Spleen (tissue), 11 donors: Measurements from ENCODE around the gene CYGB. TPM values are rescaled to one million over a fixed set of nuclear protein-coding genes. Genes with fewer than 3 reads are reported as not detected.
"Not testable (repeated sequence)": the region's sequence is repeated elsewhere in the genome, so short reads cannot be mapped to it uniquely, and the experiment has no call there.

Experiments
- DNase-seq: peaks from one replicate; pipeline ENCODE4 v3.0.0-alpha.2; 2020
- H3K27ac ChIP-seq, 8 donors: fragments of 200-600 bp; sonication (generic) in 7 of 8; 1 replicate in 4 of 8; 2 replicates in 4 of 8; pipeline versions ENCODE4 v1.5.0 to v1.8.0; 2016 to 2021; ENCODE audit warnings: inconsistent platforms in 4 of 8, mild to moderate bottlenecking in 4 of 8, moderate library complexity in 1 of 8
- H3K27me3 ChIP-seq, 7 donors: fragments of 200-600 bp; sonication (generic) in 6 of 7; replicated peaks in 1 of 7; 1 replicate in 4 of 7; 2 replicates in 3 of 7; pipeline versions ENCODE4 v1.5.0 to v1.8.0; 2016 to 2021; ENCODE audit warnings: inconsistent platforms in 3 of 7, mild to moderate bottlenecking in 1 of 7
- H3K36me3 ChIP-seq, 6 donors: fragments of 200-600 bp; sonication (generic) in 5 of 6; 1 replicate in 4 of 6; 2 replicates in 2 of 6; pipeline versions ENCODE4 v1.5.0 to v1.8.0; 2016 to 2021; ENCODE audit warnings: inconsistent platforms in 2 of 6
- H3K4me1 ChIP-seq, 6 donors: fragments of 200-600 bp; sonication (generic) in 5 of 6; 1 replicate in 3 of 6; 2 replicates in 3 of 6; pipeline versions ENCODE4 v1.5.0 to v1.8.0; 2016 to 2021; ENCODE audit warnings: inconsistent platforms in 3 of 6
- H3K4me3 ChIP-seq, 8 donors: fragments of 200-600 bp; sonication (generic) in 7 of 8; 1 replicate in 4 of 8; 2 replicates in 4 of 8; pipeline versions ENCODE4 v1.5.0 to v1.8.0; 2016 to 2021; ENCODE audit warnings: inconsistent platforms in 4 of 8, mild to moderate bottlenecking in 4 of 8, moderate library complexity in 2 of 8
- H3K9me3 ChIP-seq, 8 donors: fragments of 200-600 bp; sonication (generic) in 7 of 8; 1 replicate in 4 of 8; 2 replicates in 4 of 8; pipeline versions ENCODE4 v1.5.0 to v1.8.0; 2016 to 2021; ENCODE audit warnings: inconsistent platforms in 4 of 8
- CTCF ChIP-seq, 11 experiments: fragments of 200-600 bp in 7 of 11; fragments of 450-650 bp in 4 of 11; sonication (generic) in 4 of 11; IDR thresholded peaks in 8 of 11; conservative IDR thresholded peaks in 3 of 11; 1 replicate in 7 of 11; 2 replicates in 4 of 11; pipeline versions ENCODE4 v1.4.0 to v1.8.0; 2016 to 2021; ENCODE audit warnings: antibody characterized with exemption in 11 of 11, inconsistent platforms in 4 of 11, mild to moderate bottlenecking in 1 of 11
- POLR2A ChIP-seq, 3 donors: fragments of 450-650 bp; IDR thresholded peaks; one replicate each; pipeline ENCODE4 v1.5.1; 2017; ENCODE audit warnings: antibody characterized with exemption in 3 of 3, mild to moderate bottlenecking in 1 of 3
- POLR2AphosphoS5 ChIP-seq, 3 donors: sonication (generic); formaldehyde crosslinking; IDR thresholded peaks; one replicate each; pipeline ENCODE4 v1.5.1; 2017; ENCODE audit warnings: antibody characterized with exemption in 3 of 3
- WGBS, 5 donors: extraction: QIAGEN DNeasy Blood & Tissue Kit in 3 of 5; methylation state at CpG; one replicate each; pipeline versions ENCODE4 v1.1.5 to v1.1.7; 2013 to 2018; 5-methylcytosine and 5-hydroxymethylcytosine counted together
- intact Hi-C: fragments of 100-400 bp; cut with DNase I; formaldehyde crosslinking; loops from one replicate; pipeline ENCODE4 v1.15.0; 2023; ENCODE audit warnings: low total_unique reads
- polyA plus RNA-seq, 3 donors: library from polyadenylated mRNA; stranded (reverse); fragments of 200-250 nt; gene quantifications; one replicate each; pipeline ENCODE4 v1.2.1, GENCODE V29; 2013
- total RNA-seq, 7 donors: library from RNA; depleted of rRNA in 3 of 7; stranded (reverse); fragments of >200 nt in 3 of 7; fragmentation: NEBNext Ultra II Directional in 4 of 7; extraction: Animal tissue kit (Norgen Biotek cat#: 25700) in 4 of 7; gene quantifications; one replicate each; pipeline versions ENCODE4 v1.1.0 to v1.2.1, GENCODE V29; 2016 to 2021
- donor health status: healthy with polysubstance abuse.
- donor health status: DM: no; HTN: no; CAD: no; lungs with moderate emphysema.
- donor health status: DM: no; HTN: no; CAD: no.
- donor health status: Bipolar disorder and iron deficiency.
- donor health status: healthy.
- donor health status: DM: no; HTN: no; CAD: no.
- donor health status: DM: yes; HTN: yes; CAD: no.

The CYGB gene
- total and polyA plus RNA-seq, 10 donors = 3.5 to 21.0 (median 7.7) TPM

GRCh38 chr17:76560036-76560876, 22.7 kb upstream of the CYGB start:
- H3K9me3 ChIP-seq = no peaks in the 10 kb centered on the region
- H3K36me3 ChIP-seq = peaks cover 0 to 59% (median 19%) of the 10 kb centered on the region in 6 donors
- intact Hi-C loops = no loop called here
- peaks cover 28 to 78% (median 62%) of the 10 kb centered on the region in 6 donors for H3K4me1 ChIP-seq
- TF ChIP-seq POLR2A (IDR thresholded peaks at IDR 0.05) (no peak), POLR2AphosphoS5 (IDR thresholded peaks at IDR 0.05) (no peak), CTCF (IDR thresholded peaks at IDR 0.05 in 8 of 11, conservative IDR thresholded peaks at IDR 0.05 in 3 of 11) (no peak)
- DNase-seq = no peak
- no peaks in the 10 kb centered on the region for H3K27me3 ChIP-seq
- peak overlapping the region in 7 of 8 donors; percentile 44 to 97 (median 74) for H3K27ac ChIP-seq
- 76 to 85% (median 81%) methylated on average over 10 of the region's 10 CpGs for WGBS, 5 donors
- H3K4me3 ChIP-seq = peak overlapping the region in 3 of 8 donors; percentile 2 to 85 (median 14)

GRCh38 chr17:76559460-76559859, 22.0 kb upstream of the CYGB start:
- H3K36me3 ChIP-seq = peaks cover 0 to 51% (median 13%) of the 10 kb centered on the region in 6 donors
- intact Hi-C loops, H3K27me3 ChIP-seq, DNase-seq, H3K9me3 ChIP-seq: not testable (repeated sequence)
- H3K27ac ChIP-seq = peak overlapping the region in 3 of 8 donors; percentile 79 to 97 (median 93)
- peak overlapping the region in 2 of 8 donors; percentile 61 to 85 for H3K4me3 ChIP-seq
- H3K4me1 ChIP-seq = peaks cover 28 to 83% (median 62%) of the 10 kb centered on the region in 6 donors
- WGBS, 5 donors = 85 to 90% (median 87%) methylated on average over 7 of the region's 7 CpGs

- WGBS, 5 donors = 1 to 2% (median 1%) methylated on average over 13 to 14 of the region's 14 CpGs
- TF ChIP-seq POLR2AphosphoS5 (IDR thresholded peaks at IDR 0.05) (no peak), CTCF (IDR thresholded peaks at IDR 0.05 in 8 of 11, conservative IDR thresholded peaks at IDR 0.05 in 3 of 11) (peak in 9 of 11 experiments; percentile 20 to 62 (median 45)), POLR2A (IDR thresholded peaks at IDR 0.05) (no peak)
- H3K4me1 ChIP-seq = peaks cover 28 to 90% (median 60%) of the 10 kb centered on the region in 6 donors
- peaks cover 0 to 41% (median 9%) of the 10 kb centered on the region in 6 donors for H3K36me3 ChIP-seq
- peak overlapping the region; percentile 56 to 94 (median 72) for H3K4me3 ChIP-seq
- intact Hi-C loops = no loop called here
- no peaks in the 10 kb centered on the region for H3K27me3 ChIP-seq
- no peak for DNase-seq
- H3K27ac ChIP-seq = peak overlapping the region; percentile 84 to 97 (median 93)
- H3K9me3 ChIP-seq = no peaks in the 10 kb centered on the region
Measured at GRCh38 chr17:76558198-76559095, 20.9 kb upstream of the CYGB start.

GRCh38 chr17:76557368-76558197, 20.1 kb upstream of the CYGB start:
- Histone ChIP-seq H3K36me3 (peaks cover 0 to 34% (median 5%) of the 10 kb centered on the region in 6 donors), H3K27me3 (no peaks in the 10 kb centered on the region), H3K27ac (peak overlapping the region; percentile 84 to 97 (median 93)), H3K4me3 (peak overlapping the region; percentile 56 to 94 (median 72)), H3K9me3 (no peaks in the 10 kb centered on the region), H3K4me1 (peaks cover 28 to 88% (median 54%) of the 10 kb centered on the region in 6 donors)
- 0 to 1% (median 0%) methylated on average over 42 to 55 of the region's 55 CpGs for WGBS, 5 donors
- DNase-seq = peak; percentile 97
- intact Hi-C loops = no loop called here
- peak; percentile 51 to 87 (median 74) for TF ChIP-seq CTCF (IDR thresholded peaks at IDR 0.05 in 8 of 11, conservative IDR thresholded peaks at IDR 0.05 in 3 of 11)
- TF ChIP-seq POLR2AphosphoS5 (IDR thresholded peaks at IDR 0.05) = peak; percentile 96 to 98 (median 97)
- peak in 1 of 3 donors; percentile 44 for TF ChIP-seq POLR2A (IDR thresholded peaks at IDR 0.05)
